Neural progenitor cell (in vitro differentiated cells): ENCODE data around the gene NDUFA3. TPM values are rescaled to one million over a fixed set of nuclear protein-coding genes. Genes with fewer than 3 reads are reported as not detected.

ENCODE experiments used
- DNase-seq: peaks from one replicate; pipeline ENCODE4 v3.0.0-alpha.2; 2016; ENCODE audit warnings: low spot score
- H2AFZ ChIP-seq: fragments of 200-600 bp; sonication (generic); replicated peaks from 2 replicates; pipeline ENCODE4 v1.6.1; 2016; ENCODE audit warnings: antibody characterized with exemption
- H3F3A ChIP-seq: fragments of 200-600 bp; sonication (generic); 2 replicates; pipeline ENCODE4 v1.6.1; 2016; ENCODE audit warnings: antibody characterized with exemption, low read depth
- H3K27ac ChIP-seq: fragments of 200-600 bp; sonication (generic); 2 replicates; pipeline ENCODE4 v1.5.1; 2016; ENCODE audit warnings: mild to moderate bottlenecking
- H3K27me3 ChIP-seq: fragments of 200-600 bp; sonication (generic); 2 replicates; pipeline ENCODE4 v1.6.1; 2016; ENCODE audit warnings: mild to moderate bottlenecking, moderate library complexity
- H3K36me3 ChIP-seq: fragments of 200-600 bp; sonication (generic); 2 replicates; pipeline ENCODE4 v1.5.1; 2016
- H3K4me1 ChIP-seq: fragments of 200-600 bp; sonication (generic); 2 replicates; pipeline ENCODE4 v1.6.1; 2016; ENCODE audit warnings: mixed run types
- H3K4me2 ChIP-seq: fragments of 200-600 bp; sonication (generic); 2 replicates; pipeline ENCODE4 v1.6.1; 2016
- H3K4me3 ChIP-seq: fragments of 200-600 bp; sonication (generic); 2 replicates; pipeline ENCODE4 v1.5.1; 2016
- H3K79me2 ChIP-seq: fragments of 200-600 bp; sonication (generic); 2 replicates; pipeline ENCODE4 v1.6.1; 2016; ENCODE audit warnings: low read depth
- H3K9ac ChIP-seq: fragments of 200-600 bp; sonication (generic); 2 replicates; pipeline ENCODE4 v1.6.1; 2016
- H3K9me3 ChIP-seq: fragments of 200-600 bp; sonication (generic); 2 replicates; pipeline ENCODE4 v1.5.1; 2016; ENCODE audit warnings: low read depth
- H4K20me1 ChIP-seq: fragments of 200-600 bp; sonication (generic); 2 replicates; pipeline ENCODE4 v1.6.1; 2016; ENCODE audit warnings: low read depth
- H3K27ac Mint-ChIP-seq: 3 replicates; pipeline ENCODE4 v1.8.0; 2021; ENCODE audit warnings: mixed read lengths
- H3K27me3 Mint-ChIP-seq: 2 replicates; pipeline ENCODE4 v1.8.0; 2022; ENCODE audit warnings: low read depth, mild to moderate bottlenecking, inconsistent platforms, moderate library complexity, mixed read lengths; ENCODE audit not compliant: insufficient read depth
- H3K36me3 Mint-ChIP-seq: 3 replicates; pipeline ENCODE4 v1.8.0; 2021; ENCODE audit warnings: mixed read lengths
- H3K4me1 Mint-ChIP-seq: 3 replicates; pipeline ENCODE4 v1.8.0; 2021; ENCODE audit warnings: mixed read lengths
- H3K4me3 Mint-ChIP-seq: 3 replicates; pipeline ENCODE4 v1.8.0; 2021; ENCODE audit warnings: mild to moderate bottlenecking, moderate library complexity, mixed read lengths
- H3K9me3 Mint-ChIP-seq: 3 replicates; pipeline ENCODE4 v1.8.0; 2020; ENCODE audit warnings: mixed read lengths
- EZH2 ChIP-seq: fragments of 200-600 bp; sonication (generic); IDR thresholded peaks from 2 replicates; pipeline ENCODE4 v1.6.1; 2017; ENCODE audit warnings: antibody characterized with exemption, mild to moderate bottlenecking, moderate library complexity
- EZH2phosphoT487 ChIP-seq: fragments of 200-600 bp; sonication (generic); IDR thresholded peaks from 2 replicates; pipeline ENCODE4 v1.6.1; 2017; ENCODE audit warnings: antibody characterized with exemption
- total RNA-seq: library from RNA; depleted of rRNA; stranded (reverse); fragments of >200 nt; gene quantifications from 2 replicates; pipeline ENCODE4 v1.2.3, GENCODE V29; 2015; ENCODE audit warnings: low replicate concordance
- TF ChIP-seq, protein P1 (sequence below): fragments of 200-600 bp; sonication (generic); IDR thresholded peaks from 2 replicates; pipeline ENCODE4 v1.5.1; 2017; ENCODE audit warnings: antibody characterized with exemption, mild to moderate bottlenecking

Gene NDUFA3
- total RNA-seq = 40.3 and 75.9 TPM in 2 replicates

DNA sequence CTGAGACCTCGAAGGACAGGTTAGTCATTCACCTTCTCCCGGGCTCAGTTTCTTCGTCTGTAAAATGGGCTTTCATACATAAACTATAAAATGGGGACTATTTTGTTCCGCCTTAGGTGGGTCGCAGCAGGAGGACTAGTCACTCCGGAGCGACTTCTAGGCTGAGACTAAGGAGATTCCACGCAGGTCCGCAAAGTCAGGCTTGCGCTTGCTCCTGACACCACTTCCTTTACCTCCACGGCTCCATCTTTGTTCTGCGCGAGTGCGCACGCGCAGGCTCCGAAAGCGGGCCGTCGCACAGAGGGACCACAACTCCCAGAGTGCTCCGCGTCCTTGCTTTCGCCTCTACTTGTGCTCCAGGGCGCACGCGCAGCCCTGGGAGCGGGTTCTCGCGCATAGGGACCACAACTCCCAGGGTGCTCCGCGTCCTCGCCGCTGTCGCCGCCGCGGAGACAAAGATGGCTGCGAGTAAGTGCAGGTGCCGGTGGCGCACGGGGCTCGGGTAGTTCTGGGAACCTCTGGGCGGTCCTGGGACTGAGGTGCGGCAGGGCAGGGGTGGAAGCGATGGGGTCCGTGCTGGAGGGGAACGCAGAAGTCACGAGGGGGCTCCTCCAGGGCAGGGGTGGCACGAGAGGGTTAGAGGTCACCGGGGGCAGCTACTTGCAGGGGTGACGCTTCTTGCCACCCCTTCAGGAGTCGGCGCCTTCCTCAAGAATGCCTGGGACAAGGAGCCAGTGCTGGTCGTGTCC is at the start of gene NDUFA3:
Gene NDUFA3, plus strand, starts transcription at position 435 of the 749 bp plus-strand sequence. Its CDS starts 24 bp downstream, at position 459.
- H3K79me2 ChIP-seq = peaks cover 23% of the 10 kb centered on the region
- peaks cover 12% of the 10 kb centered on the region for H3K4me1 Mint-ChIP-seq

DNA sequence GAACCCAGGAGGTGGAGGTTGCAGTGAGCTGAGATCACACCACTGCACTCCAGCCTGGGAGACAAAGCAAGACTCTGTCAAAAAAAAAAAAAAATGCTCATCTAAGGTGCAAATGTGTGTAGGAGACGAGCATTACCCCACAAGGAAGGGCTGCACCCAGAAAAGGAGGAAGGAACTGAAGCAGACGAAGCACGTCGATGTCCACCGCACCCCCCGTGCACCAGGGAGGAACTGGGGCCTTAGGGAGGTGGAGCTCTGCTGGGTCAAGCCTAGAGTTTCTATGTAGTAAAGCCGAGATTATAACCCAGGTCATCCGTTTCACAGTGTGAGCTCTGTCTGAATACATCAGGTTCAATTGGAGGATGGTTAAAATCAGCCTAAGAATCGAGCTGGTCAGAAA is 40.0 kb upstream of the NDUFA3 start:
- no peaks in the 10 kb centered on the region for H3K79me2 ChIP-seq
- no peak overlapping the region for H3K27ac ChIP-seq
- no peaks in the 10 kb centered on the region for H3K36me3 ChIP-seq
- no peaks in the 10 kb centered on the region for H4K20me1 ChIP-seq
- no peak overlapping the region for H2AFZ ChIP-seq
- no peaks in the 10 kb centered on the region for H3K4me1 ChIP-seq
- H3K27ac Mint-ChIP-seq = no peak overlapping the region
- no peaks in the 10 kb centered on the region for H3K36me3 Mint-ChIP-seq
- H3K27me3 Mint-ChIP-seq = peaks cover 8% of the 10 kb centered on the region
- no peaks in the 10 kb centered on the region for H3F3A ChIP-seq
- no peaks in the 10 kb centered on the region for H3K27me3 ChIP-seq
- no peak for DNase-seq
- no peaks in the 10 kb centered on the region for H3K4me1 Mint-ChIP-seq
- TF ChIP-seq EZH2phosphoT487 (no peak), EZH2 (no peak)
- TF ChIP-seq, protein P1, sequence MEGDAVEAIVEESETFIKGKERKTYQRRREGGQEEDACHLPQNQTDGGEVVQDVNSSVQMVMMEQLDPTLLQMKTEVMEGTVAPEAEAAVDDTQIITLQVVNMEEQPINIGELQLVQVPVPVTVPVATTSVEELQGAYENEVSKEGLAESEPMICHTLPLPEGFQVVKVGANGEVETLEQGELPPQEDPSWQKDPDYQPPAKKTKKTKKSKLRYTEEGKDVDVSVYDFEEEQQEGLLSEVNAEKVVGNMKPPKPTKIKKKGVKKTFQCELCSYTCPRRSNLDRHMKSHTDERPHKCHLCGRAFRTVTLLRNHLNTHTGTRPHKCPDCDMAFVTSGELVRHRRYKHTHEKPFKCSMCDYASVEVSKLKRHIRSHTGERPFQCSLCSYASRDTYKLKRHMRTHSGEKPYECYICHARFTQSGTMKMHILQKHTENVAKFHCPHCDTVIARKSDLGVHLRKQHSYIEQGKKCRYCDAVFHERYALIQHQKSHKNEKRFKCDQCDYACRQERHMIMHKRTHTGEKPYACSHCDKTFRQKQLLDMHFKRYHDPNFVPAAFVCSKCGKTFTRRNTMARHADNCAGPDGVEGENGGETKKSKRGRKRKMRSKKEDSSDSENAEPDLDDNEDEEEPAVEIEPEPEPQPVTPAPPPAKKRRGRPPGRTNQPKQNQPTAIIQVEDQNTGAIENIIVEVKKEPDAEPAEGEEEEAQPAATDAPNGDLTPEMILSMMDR = no peak
- no peak overlapping the region for H3K4me2 ChIP-seq
- H3K4me3 ChIP-seq = no peak overlapping the region
- no peak overlapping the region for H3K4me3 Mint-ChIP-seq
- no peaks in the 10 kb centered on the region for H3K9me3 ChIP-seq
- no peaks in the 10 kb centered on the region for H3K9me3 Mint-ChIP-seq
- no peak overlapping the region for H3K9ac ChIP-seq

More for the DNA sequence above, at the start of gene NDUFA3:
- Mint-ChIP-seq H3K27ac (peak within 1 kb of the TSS; percentile 91), H3K4me3 (peak within 1 kb of the TSS; percentile 98), H3K27me3 (peaks cover 13% of the 10 kb centered on the region), H3K36me3 (peaks cover 10% of the 10 kb centered on the region), H3K9me3 (no peaks in the 10 kb centered on the region)
- Histone ChIP-seq H3K36me3 (no peaks in the 10 kb centered on the region), H3K27me3 (peaks cover 4% of the 10 kb centered on the region), H4K20me1 (no peaks in the 10 kb centered on the region), H3K9me3 (no peaks in the 10 kb centered on the region), H3K4me2 (peak within 1 kb of the TSS; percentile 82), H2AFZ (peak within 1 kb of the TSS; percentile 29), H3K4me1 (no peaks in the 10 kb centered on the region), H3K9ac (peak within 1 kb of the TSS; percentile 55), H3K27ac (no peak within 1 kb of the TSS), H3K4me3 (peak within 1 kb of the TSS; percentile 76), H3F3A (peaks cover 7% of the 10 kb centered on the region)
- no peak for TF ChIP-seq EZH2phosphoT487
- TF ChIP-seq, protein P1 = no peak
- TF ChIP-seq EZH2 = no peak
- DNase-seq = peak; percentile 99

- no peak within 1 kb of the TSS for H3K9ac ChIP-seq
- H3K36me3 ChIP-seq = no peaks in the 10 kb centered on the region
- DNase-seq = no peak
- no peak within 1 kb of the TSS for H3K27ac ChIP-seq
- H3F3A ChIP-seq = no peaks in the 10 kb centered on the region
- H3K4me1 Mint-ChIP-seq = no peaks in the 10 kb centered on the region
- no peaks in the 10 kb centered on the region for H3K9me3 ChIP-seq
- no peaks in the 10 kb centered on the region for H3K27me3 ChIP-seq
- H4K20me1 ChIP-seq = no peaks in the 10 kb centered on the region
- H3K79me2 ChIP-seq = no peaks in the 10 kb centered on the region
- no peak within 1 kb of the TSS for H2AFZ ChIP-seq
- peaks cover 8% of the 10 kb centered on the region for H3K27me3 Mint-ChIP-seq
- no peak within 1 kb of the TSS for H3K4me3 Mint-ChIP-seq
- no peaks in the 10 kb centered on the region for H3K4me1 ChIP-seq
- H3K27ac Mint-ChIP-seq = no peak within 1 kb of the TSS
- H3K4me3 ChIP-seq = no peak within 1 kb of the TSS
- no peaks in the 10 kb centered on the region for H3K36me3 Mint-ChIP-seq
- no peak within 1 kb of the TSS for H3K4me2 ChIP-seq
- H3K9me3 Mint-ChIP-seq = peaks cover 2% of the 10 kb centered on the region
- TF ChIP-seq EZH2 (no peak), EZH2phosphoT487 (no peak)
- TF ChIP-seq, protein P1 = no peak
These were observed 39.1 kb upstream of the NDUFA3 start, which contains the start of gene VSTM1 for GRCh38 chr19:54063350-54064116. Gene VSTM1 (minus strand): TSS chr19:54063897. CDS start chr19:54063777, 120 bp downstream.
